Endodermal cell (in vitro differentiated cells): ENCODE measurements around the gene MACROD2. TPM values are rescaled to one million over a fixed set of nuclear protein-coding genes. Genes with fewer than 3 reads are reported as not detected.

ENCODE experiments used
- DNase-seq: peaks from one replicate; pipeline ENCODE4 v3.0.0-alpha.2; 2017
- H3K27ac ChIP-seq: 2 replicates; pipeline ENCODE4 v1.5.1; 2013; ENCODE audit warnings: mild to moderate bottlenecking, low read depth, low read length, moderate library complexity
- H3K27me3 ChIP-seq: 2 replicates; pipeline ENCODE4 v1.6.1; 2013; ENCODE audit warnings: mild to moderate bottlenecking, low read length, moderate library complexity; ENCODE audit not compliant: insufficient read depth, control insufficient read depth, poor library complexity, severe bottlenecking
- H3K36me3 ChIP-seq: 2 replicates; pipeline ENCODE4 v1.7.0; 2013; ENCODE audit warnings: mild to moderate bottlenecking, low read length, moderate library complexity; ENCODE audit not compliant: control insufficient read depth, insufficient read depth
- H3K4me1 ChIP-seq: one replicate; pipeline ENCODE4 v1.7.0; 2013; ENCODE audit warnings: low read length; ENCODE audit not compliant: control insufficient read depth, insufficient read depth
- H3K4me3 ChIP-seq: 2 replicates; pipeline ENCODE4 v1.5.1; 2013; ENCODE audit warnings: mild to moderate bottlenecking, low read length, moderate library complexity
- H3K9ac ChIP-seq: 2 replicates; pipeline ENCODE4 v1.6.1; 2013; ENCODE audit warnings: mild to moderate bottlenecking, low read length, moderate library complexity; ENCODE audit not compliant: poor library complexity, severe bottlenecking; ENCODE audit errors: extremely low read depth
- H3K9me3 ChIP-seq: 2 replicates; pipeline ENCODE4 v1.6.1; 2013; ENCODE audit warnings: mild to moderate bottlenecking, low read length, moderate library complexity; ENCODE audit not compliant: control insufficient read depth
- H3K27ac Mint-ChIP-seq: 2 replicates; pipeline ENCODE4 v1.8.0; 2020; ENCODE audit warnings: mixed read lengths
- H3K27me3 Mint-ChIP-seq: 2 replicates; pipeline ENCODE4 v1.8.0; 2021; ENCODE audit warnings: mild to moderate bottlenecking, mixed read lengths; ENCODE audit not compliant: insufficient read depth
- H3K36me3 Mint-ChIP-seq: 2 replicates; pipeline ENCODE4 v1.8.0; 2020; ENCODE audit warnings: low read depth, mixed read lengths
- H3K4me1 Mint-ChIP-seq: 2 replicates; pipeline ENCODE4 v1.8.0; 2020; ENCODE audit warnings: mixed read lengths
- H3K4me3 Mint-ChIP-seq: 2 replicates; pipeline ENCODE4 v1.8.0; 2020; ENCODE audit warnings: mild to moderate bottlenecking, moderate library complexity, mixed read lengths
- H3K9me3 Mint-ChIP-seq: 2 replicates; pipeline ENCODE4 v1.8.0; 2020; ENCODE audit warnings: mild to moderate bottlenecking, mixed read lengths
- WGBS, 2 experiments: methylation state at CpG; one replicate each; pipeline versions ENCODE4 v1.1.5 to v1.1.7; 2013; ENCODE audit warnings: missing lambda C conversion rate in 2 of 2, mixed read lengths in 1 of 2; ENCODE audit not compliant: insufficient coverage in 1 of 2, insufficient read length in 1 of 2; 5-methylcytosine and 5-hydroxymethylcytosine counted together
- total RNA-seq, 2 donors: library from RNA; stranded (reverse); fragmentation: NEBNext Ultra II Directional in 1 of 2; extraction: Animal tissue kit (Norgen Biotek cat#: 25700) in 1 of 2; gene quantifications; 2 replicates in 1 of 2; 3 replicates in 1 of 2; pipeline ENCODE4 v1.2.1, GENCODE V29; 2021
- TF ChIP-seq, protein P1 (sequence below): fragments of 200-600 bp; sonication (generic); conservative IDR thresholded peaks from 2 replicates; pipeline ENCODE4 v1.5.0; 2021; ENCODE audit warnings: antibody characterized with exemption, mild to moderate bottlenecking

The MACROD2 gene
- total RNA-seq, 2 donors from 2014 or later = 2.3 to 4.8 TPM

GRCh38 chr20:14992153-14992552, 996.8 kb downstream of the MACROD2 start:
- Histone ChIP-seq H3K9ac (no peak overlapping the region), H3K27ac (no peak overlapping the region), H3K9me3 (no peaks in the 10 kb centered on the region), H3K27me3 (no peaks in the 10 kb centered on the region), H3K36me3 (no peaks in the 10 kb centered on the region), H3K4me3 (no peak overlapping the region), H3K4me1 (no peaks in the 10 kb centered on the region)
- Mint-ChIP-seq H3K36me3 (no peaks in the 10 kb centered on the region), H3K27me3 (no peaks in the 10 kb centered on the region), H3K4me3 (no peak overlapping the region), H3K9me3 (peaks cover 3% of the 10 kb centered on the region), H3K27ac (no peak overlapping the region), H3K4me1 (peaks cover 7% of the 10 kb centered on the region)
- TF ChIP-seq, protein P1, sequence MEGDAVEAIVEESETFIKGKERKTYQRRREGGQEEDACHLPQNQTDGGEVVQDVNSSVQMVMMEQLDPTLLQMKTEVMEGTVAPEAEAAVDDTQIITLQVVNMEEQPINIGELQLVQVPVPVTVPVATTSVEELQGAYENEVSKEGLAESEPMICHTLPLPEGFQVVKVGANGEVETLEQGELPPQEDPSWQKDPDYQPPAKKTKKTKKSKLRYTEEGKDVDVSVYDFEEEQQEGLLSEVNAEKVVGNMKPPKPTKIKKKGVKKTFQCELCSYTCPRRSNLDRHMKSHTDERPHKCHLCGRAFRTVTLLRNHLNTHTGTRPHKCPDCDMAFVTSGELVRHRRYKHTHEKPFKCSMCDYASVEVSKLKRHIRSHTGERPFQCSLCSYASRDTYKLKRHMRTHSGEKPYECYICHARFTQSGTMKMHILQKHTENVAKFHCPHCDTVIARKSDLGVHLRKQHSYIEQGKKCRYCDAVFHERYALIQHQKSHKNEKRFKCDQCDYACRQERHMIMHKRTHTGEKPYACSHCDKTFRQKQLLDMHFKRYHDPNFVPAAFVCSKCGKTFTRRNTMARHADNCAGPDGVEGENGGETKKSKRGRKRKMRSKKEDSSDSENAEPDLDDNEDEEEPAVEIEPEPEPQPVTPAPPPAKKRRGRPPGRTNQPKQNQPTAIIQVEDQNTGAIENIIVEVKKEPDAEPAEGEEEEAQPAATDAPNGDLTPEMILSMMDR = no peak
- DNase-seq = no peak

DNA sequence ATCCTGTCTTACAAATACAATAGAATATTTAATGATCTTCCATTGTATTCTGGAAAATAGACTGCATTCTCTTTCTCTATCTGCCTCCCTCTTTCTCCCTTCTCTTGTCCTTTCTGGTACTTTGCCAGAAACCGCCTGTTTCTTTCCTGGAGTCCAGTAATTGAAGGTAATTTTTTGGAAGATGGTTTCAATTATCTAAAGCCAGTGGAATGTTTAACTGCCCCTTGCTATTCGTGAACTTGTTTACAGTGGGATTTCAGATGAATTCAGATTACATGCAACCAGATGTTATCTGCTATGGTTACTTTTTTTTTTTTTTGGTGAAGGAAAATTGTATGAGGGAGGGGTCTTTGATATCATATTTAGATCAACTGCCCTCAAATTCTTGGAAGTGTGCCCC, 997.6 kb downstream of the MACROD2 start:
- no peaks in the 10 kb centered on the region for H3K27me3 Mint-ChIP-seq
- H3K4me3 Mint-ChIP-seq = no peak overlapping the region
- peaks cover 7% of the 10 kb centered on the region for H3K4me1 Mint-ChIP-seq
- H3K27ac Mint-ChIP-seq = no peak overlapping the region
- no peaks in the 10 kb centered on the region for H3K9me3 ChIP-seq
- 80 to 89% methylated on average over 1 to 2 of the region's 2 CpGs for WGBS, 2 experiments
- DNase-seq = no peak
- no peaks in the 10 kb centered on the region for H3K4me1 ChIP-seq
- H3K27me3 ChIP-seq = no peaks in the 10 kb centered on the region
- H3K4me3 ChIP-seq = no peak overlapping the region
- peaks cover 8% of the 10 kb centered on the region for H3K9me3 Mint-ChIP-seq
- H3K36me3 ChIP-seq = no peaks in the 10 kb centered on the region
- no peak overlapping the region for H3K9ac ChIP-seq
- TF ChIP-seq, protein P1 = no peak
- no peak overlapping the region for H3K27ac ChIP-seq
- no peaks in the 10 kb centered on the region for H3K36me3 Mint-ChIP-seq

GRCh38 chr20:14996883-14997672, 1001.8 kb downstream of the MACROD2 start:
- Histone ChIP-seq H3K9ac (no peak overlapping the region), H3K4me1 (no peaks in the 10 kb centered on the region), H3K36me3 (no peaks in the 10 kb centered on the region), H3K27ac (no peak overlapping the region), H3K9me3 (no peaks in the 10 kb centered on the region), H3K4me3 (no peak overlapping the region), H3K27me3 (no peaks in the 10 kb centered on the region)
- H3K27me3 Mint-ChIP-seq = no peaks in the 10 kb centered on the region
- 87 to 100% methylated on average over 1 to 2 of the region's 2 CpGs for WGBS, 2 experiments
- no peak overlapping the region for H3K4me3 Mint-ChIP-seq
- H3K27ac Mint-ChIP-seq = no peak overlapping the region
- TF ChIP-seq, protein P1 = no peak
- no peak for DNase-seq
- peaks cover 2% of the 10 kb centered on the region for H3K4me1 Mint-ChIP-seq
- H3K9me3 Mint-ChIP-seq = peaks cover 24% of the 10 kb centered on the region
- H3K36me3 Mint-ChIP-seq = no peaks in the 10 kb centered on the region
